GM21529 (cell line): ENCODE measurements around the gene FBXL15.
A peak's percentile ranks its signal among the peaks of the same experiment; 100 is the strongest.

Experiments
- ATAC-seq: cut with Tn5 transposase; IDR thresholded peaks from one replicate; pipeline ENCODE4 v1.9.1; 2021; ENCODE audit not compliant: unreplicated experiment

FBXL15 gene

DNA sequence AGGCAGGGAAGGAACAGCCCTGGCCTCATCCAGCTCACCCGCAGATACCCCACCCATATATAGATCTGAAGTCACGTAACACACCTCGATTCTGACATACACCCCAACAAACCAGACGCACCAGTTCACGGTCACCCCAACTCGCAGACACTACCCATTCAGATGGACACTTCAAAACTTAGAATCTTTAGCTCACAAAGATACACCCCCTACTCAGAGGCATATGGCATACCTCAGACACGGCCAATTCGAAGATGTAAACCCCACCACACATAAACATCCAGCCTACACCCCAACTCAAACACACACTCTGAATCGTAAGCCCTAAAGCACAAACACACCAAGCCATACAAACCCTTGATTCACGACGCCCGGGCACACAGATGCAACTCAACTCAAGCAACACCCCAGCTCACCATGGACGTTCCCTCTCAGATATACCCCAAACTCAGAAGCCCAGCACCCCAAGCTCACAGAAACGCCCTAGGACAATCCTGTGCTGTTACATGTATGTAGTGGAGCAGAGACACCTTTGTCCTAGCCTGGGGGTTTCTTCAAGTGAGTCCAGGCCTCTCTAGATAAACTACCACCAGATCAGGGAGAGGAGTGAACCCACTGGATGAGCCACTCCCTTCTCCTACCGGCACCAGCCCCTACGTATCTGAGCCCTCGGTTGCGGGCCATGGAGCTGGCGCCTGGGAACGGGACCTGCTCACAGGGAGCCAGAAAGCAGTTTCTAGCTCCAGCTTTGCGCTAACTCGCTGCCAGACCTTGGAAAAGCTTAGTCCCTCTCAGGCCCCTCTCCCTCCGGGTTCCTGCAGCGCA, 10.8 kb upstream of the FBXL15 start:
- no peak for ATAC-seq

DNA sequence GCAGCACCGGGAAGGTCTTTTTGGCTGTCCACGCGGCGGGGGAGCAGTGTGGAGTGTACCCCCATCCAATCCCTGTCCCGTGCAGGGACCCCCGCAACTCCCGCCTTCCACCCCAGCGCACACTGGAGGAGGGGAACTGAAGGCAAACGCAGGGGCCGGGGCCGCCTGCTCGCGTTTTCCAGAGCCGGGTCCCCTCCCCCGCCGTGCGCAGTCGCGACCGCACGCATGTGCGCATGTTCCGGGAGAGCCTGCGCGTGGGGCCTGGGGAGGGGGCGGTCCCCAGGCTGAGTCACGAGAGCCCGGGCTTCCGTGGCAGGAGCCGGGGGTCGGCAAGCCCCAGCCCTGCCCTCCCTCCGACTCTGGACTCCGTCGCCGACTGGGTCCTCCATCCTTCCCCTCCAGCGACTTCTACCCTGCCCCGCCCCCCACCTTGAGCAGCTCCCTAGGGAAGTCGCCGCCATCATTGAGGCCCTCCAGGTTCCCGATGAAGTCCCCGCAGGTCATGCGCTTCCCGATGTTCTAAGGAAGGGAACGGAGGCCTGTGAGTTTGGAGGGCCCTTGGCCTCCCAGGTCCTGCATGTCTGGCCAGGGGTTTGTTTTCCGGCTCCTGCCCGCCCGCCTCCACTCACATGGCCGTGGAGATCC, 10.1 kb upstream of the FBXL15 start:
- ATAC-seq, result no peak

DNA sequence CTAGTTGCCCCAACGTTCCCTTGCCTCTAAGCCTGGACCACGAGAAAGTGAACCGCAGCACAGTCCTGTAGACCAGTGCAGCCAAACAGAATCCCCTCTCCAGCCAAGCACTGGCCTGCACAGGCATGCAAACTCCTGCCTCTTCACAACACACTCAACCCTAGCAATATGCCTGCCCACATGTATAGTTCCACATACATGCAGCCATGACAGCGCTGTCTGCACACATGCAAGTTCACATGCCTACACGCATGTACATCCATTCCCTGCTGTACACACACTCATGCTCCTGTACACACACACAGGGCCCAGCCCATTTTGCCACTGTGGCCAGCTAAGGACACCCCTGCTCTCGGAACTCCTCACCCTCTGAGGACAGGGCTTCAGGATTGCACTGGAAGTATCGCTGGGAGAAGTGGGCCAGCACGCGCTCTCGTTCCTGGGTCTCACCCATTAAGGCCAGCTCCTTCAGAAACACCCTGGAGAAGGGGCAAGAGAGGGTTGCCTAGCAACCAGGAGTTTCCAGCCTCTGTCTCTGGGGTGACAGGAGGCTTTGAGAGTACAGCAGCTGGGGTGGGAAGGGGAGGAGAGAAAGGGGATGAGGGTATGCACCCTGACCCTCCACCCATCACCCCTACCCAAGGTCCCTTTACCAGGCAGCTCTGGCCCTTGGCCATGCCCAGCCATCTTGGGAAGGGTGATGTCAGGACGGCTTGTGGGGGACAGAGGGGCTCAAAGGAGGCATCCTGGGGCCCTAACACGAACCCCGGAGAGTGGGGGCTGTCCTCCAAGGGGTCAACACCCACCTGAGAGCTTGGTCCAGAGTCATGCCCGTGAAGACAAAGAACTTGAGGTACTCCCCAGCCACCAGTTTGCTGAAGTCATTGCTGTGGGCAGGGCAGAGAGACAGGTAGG, 9.0 kb upstream of the FBXL15 start:
- no peak for ATAC-seq

DNA sequence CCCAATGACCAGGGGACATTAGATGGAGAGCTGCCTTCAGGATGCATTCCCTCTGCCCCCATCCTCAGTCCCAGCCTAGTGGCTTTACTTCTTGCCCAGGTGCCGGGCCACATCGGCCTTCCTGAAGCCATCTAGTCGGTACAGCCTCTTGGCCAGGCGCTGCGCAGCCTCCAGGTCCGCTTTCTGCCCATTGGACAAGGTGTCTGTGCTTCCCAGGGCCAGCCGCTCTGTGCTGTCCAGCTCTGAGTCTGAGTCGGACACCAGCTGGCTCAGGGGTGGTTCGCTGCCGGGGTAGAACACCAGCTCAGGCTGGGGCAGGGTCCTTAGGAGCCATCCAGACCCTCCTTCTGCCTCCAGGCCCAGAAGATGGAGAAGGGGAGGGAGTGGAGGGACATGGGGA, 8.3 kb upstream of the FBXL15 start:
- ATAC-seq, result no peak

DNA sequence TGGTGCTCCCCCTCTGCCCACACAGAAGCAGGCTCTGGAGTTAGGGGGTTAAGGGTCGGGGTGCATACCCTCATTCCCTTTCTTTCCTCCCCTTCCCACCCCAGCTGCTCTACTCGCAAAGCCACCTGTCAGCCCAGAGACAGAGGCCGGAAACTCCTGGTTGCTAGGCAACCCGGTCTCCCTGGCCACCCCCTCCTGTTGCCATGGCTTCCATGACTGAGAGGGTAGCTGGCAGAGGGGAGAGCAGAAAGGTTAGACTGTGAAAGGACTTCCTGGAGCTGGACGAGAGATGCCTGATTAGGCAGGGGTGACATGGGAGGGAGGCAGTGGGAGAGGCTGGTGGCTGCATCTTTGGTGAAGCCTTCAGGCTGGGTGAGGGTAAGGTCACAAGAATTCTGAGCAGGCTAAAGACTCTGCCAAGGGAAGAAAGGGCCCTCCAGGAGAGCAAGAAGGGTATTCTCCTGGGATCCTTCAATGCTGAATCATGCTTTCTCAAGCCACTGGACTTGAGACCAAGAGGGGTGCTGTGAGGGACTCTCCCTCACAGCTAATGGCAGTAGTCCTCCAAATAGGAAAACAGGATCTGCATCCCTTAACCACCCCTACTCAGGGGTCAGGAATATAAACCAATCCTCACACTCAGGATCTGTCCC, 7.5 kb upstream of the FBXL15 start:
- no peak for ATAC-seq

DNA sequence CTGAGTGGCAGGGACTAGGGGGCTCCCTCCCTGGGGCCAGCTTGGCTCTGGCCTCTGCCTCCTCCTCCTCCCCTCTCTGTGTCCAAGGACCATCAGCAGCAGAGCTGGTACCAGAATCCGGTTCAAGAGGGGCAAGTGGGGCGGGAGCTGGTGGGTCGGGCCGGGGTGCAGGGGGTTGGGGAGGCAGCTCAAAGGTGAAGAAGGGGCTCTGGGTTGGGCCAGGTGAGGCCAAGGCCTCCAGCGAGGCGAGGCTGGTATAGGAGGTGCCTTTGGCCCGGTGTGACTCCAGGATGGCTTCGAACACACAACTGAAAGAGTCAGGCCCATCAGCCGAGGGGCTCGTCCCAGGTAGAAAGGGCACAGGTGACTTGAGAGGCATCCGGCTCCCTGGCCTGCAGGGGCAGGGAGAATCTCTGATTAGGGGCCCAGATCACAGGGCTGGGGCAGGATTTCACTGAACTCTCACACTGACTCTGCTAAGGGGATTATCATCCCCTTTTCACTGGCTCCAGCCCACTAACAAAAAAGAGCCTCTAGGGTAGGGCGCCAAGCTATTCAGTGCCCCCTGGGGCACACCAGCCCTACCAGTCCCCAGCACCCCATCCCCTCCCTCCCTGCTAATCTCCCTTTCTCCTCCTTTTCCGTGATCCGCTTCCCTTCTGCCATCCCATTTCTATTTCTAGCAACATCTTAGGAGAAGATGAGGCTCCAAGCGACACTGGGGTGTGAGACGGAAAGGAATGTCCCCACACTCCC, 6.7 kb upstream of the FBXL15 start:
- no peak for ATAC-seq

DNA sequence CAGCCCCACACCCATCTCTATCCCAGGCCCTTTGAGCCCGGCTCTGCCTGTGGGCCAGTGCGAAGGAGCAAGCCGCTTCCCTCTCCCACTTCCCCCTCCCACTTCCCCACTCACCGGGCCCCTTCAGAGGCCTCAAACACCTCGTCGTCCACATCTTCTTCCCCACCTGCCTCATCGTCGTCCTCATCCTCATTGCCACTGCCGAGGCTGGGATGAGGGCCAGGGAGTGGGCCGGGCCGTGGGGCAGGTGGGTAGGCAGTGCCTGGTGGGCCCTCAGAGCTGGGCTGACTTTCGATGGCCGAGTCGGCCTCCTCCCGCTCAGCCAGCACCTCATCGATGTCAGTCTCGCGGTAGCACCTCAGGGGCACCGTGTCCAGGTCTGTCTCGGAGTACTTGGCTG, 5.9 kb upstream of the FBXL15 start:
- ATAC-seq, result no peak

DNA sequence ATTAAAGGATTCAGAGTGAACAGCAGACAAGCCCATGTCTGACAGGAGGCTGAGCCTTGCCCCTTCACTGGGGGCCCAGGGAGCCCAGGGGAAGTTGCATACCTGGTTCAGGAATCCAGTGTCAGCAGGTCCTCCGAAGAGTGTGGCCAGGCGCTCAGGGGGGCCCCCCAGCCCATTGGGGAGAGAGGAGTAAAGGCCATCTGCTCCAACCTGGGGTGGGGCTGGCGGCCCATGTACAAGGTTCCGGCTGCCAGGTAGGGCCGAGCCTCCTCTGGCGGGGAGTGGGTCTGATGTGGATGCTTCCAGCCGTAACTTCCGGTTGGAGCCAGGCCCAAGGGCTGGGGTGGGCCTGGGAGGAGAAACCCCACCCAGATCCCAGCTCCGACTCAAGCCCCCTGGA, 4.4 kb upstream of the FBXL15 start:
- ATAC-seq, result no peak

DNA sequence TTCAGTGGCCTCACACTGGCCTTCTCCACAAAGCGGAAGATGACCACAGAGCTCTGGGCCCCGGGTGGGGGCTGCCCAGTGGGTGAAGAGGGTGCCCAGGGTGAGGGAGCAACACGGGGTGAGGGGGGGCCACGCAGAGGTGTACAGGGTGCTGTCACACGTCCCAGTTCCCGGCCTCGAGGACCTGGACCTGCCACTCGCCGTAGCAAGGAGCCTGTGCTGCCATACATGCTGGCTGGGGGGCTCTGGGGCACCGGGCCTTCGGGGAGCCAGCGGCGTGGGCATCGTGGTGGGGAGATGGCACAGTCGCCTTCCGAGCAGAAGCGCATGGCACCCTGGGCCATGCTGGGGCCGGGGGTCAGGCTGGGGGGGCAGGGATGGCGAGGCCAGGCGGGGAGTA, 3.9 kb upstream of the FBXL15 start:
- no peak for ATAC-seq

DNA sequence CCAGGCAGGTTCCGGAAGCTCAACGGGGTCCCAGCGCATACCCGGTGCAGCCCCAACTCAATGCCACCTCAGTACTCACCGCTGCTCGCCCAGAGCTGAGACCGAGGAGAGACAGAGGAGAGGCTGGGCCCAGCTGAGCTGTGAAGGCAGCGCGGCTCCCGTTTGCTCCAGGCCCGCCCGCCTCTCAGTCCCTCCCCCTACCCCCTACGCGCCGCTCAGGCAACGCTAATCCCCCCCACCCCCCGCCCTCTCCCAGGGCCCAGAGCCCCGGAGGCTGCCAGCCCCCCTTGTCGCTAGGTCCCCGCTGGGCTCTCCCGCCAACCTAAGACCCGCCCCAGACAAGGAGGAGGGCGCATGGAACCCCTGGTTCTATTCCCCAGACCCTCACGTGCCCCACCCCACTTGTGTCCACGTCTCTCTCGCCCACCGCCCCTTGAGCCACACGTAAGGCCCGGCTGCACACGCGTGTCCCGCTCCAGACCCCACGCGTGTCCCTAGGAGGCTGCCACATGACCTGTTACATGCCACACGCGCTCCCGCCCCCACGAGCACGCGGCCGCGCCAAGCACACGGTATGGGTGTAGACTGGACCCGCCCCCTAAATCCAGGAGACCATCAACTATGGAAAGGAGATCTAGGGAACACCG, 1.9 kb upstream of the FBXL15 start, which contains the start of gene PSD:
PSD (minus strand) TSS at position 164 of the 647 bp plus-strand sequence. CDS start 1,747 bp downstream, outside the sequence.
- ATAC-seq, result no peak

DNA sequence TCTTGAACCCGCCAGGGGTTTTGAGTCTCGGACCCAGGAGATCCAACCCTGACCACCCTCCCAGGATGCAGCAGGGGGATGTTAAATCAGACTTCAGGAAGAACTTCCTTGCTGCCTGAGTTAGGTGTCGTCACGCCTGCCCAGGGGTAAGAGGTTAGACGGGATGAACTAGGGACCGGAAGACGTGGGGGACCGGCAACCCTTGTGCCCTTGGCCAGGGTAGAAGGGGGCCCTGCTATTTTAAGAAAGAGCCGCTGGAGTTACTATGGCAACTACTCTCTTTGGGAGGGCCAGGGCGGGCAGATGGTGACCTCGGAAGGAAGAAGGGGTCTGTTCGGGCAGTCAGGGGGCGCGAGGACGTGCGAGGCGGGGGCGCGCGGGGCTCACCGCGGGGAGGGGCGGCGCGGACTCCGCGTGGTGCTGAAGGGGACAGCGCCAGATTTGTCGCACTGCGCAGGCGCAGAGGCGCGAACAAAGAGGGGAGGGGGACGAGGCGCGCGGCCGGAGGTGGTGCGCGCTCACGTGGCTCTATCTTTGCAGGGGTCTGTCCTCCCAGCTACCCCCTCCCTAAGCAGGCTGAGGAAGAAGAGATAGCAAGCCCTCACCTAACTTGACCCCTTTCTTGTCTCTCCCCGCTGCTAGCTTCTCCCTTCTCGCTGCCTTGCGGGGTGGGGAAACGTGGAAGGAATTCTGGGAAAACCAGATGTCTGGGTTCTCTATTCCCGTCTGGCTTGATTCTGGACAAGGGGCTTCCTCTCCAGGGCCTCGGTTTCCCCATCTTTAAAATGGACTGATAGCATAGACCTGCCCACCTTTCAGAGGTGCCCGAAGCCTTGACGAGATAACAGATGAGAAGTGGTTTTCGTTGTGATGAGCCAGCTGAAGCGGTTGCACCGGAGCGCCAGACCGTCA, 1.1 kb upstream of the FBXL15 start:
- no peak for ATAC-seq

DNA sequence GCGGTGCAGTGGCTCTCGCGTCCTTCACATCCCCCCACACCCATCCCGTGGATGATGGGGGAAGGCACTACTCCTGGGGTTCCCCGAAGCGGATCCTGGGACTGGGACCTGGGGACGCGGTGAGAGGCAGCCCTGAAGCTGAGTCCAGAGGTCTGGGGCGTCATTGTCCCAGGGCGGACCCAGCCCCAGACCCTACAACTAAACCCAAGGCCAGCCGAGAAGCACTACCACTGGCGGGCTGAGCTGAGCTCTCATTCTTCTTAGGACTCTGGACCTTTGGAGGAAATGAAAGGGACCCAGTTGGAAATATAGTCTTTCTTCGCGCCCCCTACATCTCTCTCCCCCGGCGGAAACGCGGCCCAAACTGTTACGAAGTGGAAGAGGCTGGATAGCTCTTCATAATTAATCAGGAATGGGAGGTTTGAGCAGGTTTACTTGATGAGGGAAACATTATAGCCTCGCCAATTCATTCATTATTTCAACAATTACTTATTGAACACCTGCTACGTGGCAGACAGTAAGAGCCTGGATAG, 389 bp upstream of the FBXL15 start:
- ATAC-seq, result no peak

DNA sequence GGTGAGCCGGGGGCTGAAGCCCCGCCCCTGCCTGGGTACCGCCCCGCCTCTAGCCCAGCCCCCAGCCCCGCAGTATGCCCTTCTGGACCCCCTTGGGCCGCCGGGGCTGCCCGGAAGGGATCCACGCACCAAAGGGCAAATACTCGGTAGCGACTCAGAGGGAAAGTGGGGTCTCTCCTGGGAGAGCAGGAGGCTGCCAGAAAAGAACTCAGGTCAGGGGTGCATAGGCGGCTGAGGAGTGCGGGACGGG, 796 bp downstream of the FBXL15 start:
- ATAC-seq, result no peak

DNA sequence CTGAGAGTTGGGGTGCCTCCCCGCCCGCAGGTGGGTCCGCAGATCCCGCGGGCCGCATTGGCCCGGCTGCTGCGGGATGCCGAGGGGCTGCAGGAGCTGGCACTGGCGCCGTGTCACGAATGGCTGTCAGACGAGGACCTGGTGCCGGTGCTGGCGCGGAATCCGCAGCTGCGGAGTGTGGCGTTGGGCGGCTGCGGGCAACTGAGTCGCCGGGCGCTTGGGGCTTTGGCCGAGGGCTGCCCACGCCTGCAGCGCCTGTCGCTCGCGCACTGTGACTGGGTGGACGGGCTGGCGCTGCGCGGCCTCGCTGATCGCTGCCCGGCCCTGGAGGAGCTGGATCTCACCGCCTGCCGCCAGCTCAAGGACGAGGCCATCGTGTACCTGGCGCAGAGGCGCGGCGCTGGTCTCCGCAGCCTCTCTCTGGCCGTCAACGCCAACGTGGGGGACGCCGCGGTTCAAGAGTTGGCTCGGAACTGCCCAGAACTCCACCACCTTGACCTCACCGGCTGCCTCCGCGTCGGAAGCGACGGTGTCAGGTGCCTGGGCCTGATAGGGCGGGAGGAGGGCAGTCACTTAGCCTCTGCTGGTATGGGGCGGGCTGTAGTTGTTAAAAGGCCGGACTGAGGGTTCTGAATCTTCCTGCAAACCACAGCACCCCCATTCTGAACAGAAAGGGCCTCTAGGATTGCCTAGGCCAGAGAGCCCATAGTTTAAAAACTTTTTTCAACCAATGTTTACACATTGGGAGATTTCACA, 1.3 kb downstream of the FBXL15 start:
- peak; percentile 4 for ATAC-seq

DNA sequence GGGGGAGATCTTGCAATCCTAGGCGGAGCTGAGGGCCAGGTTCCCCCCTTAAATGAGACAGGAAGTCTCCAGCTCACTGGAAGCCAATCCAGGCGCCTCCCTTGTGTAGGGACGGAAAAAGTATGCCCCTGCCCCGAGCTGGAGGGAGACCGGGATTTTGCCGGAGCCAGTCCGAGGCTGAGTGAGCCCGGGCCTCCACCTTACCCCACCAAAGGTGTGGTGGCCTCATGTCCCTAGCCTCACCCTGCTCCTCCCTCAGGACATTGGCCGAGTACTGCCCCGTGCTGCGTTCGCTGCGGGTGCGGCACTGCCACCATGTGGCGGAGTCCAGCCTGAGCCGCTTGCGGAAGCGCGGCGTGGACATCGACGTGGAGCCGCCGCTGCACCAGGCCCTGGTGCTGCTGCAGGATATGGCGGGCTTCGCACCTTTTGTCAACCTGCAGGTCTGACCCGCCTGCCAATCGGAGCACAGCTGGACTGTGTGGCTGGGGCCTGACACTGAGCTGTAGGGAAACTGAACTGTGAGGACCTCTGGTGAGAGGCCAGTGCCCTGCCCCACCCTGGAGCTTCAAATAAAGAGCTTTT, 2.0 kb downstream of the FBXL15 start:
- peak; percentile 31 for ATAC-seq

DNA sequence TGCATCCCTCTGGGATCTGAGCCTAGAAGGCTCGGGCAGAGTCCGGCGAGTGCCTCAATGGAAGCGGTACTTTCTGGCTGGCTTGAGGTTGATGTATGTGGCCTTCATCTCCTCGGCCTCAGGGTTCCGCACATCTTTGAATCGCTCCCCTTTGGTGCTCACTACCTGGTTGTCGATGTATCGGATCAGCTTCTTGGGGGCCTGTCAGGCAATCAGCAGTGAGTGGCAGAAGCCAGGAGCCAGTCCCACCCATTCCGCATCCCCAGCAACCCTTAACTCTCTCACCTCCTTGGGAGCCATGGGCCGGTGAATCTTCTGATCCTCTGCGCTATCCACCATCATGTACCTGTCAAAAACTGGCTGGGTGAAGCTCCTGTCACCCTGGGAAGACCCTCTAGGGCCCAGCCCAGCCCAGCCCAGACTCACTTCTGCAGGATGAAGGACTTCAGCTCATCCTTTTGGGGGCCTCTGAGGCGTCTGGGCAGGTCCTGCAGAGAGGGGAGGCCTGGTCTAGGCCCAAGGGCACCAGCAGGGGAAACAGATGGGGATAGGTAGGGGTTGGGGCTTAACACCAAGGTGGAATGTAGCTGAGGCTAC, 2.8 kb downstream of the FBXL15 start:
- no peak for ATAC-seq

DNA sequence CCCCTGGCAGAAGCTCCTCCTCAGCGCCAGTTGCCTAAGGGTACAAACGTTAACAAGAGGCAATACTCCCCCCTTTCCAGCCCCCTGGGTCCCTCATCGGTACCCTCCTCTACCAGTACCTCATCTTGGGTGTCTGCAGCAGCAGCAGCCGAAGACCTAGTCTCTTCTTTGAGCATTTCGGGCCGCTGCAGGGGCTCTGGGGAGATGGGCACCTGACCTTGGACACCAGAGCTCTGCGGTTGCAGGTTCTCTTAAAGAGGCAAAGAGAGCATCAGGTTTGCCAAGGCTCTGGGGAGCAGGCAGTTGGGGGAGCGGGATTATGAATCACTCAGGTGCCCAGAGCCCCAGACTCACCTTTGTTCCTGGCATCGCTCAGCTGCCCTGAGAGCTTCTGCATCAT, 3.5 kb downstream of the FBXL15 start:
- ATAC-seq, result no peak
